Transverse colon (tissue), 4 donors: Measurements from ENCODE around the gene UBE4B. TPM values are rescaled to one million over a fixed set of nuclear protein-coding genes. Genes with fewer than 3 reads are reported as not detected.
"Not testable (repeated sequence)": the region's sequence is repeated elsewhere in the genome, so short reads cannot be mapped to it uniquely, and the experiment has no call there.

Experiments
- DNase-seq: peaks from one replicate; pipeline ENCODE4 v3.0.0-alpha.2; 2019
- H3K27ac ChIP-seq, 4 donors: fragments of 200-600 bp; sonication (generic); 2 replicates each; pipeline ENCODE4 v1.5.1; 2016 to 2018; ENCODE audit warnings: inconsistent platforms in 4 of 4
- H3K27me3 ChIP-seq: fragments of 200-600 bp; sonication (generic); 2 replicates; pipeline ENCODE4 v1.5.1; 2017; ENCODE audit warnings: inconsistent platforms
- H3K36me3 ChIP-seq, 4 donors: fragments of 200-600 bp; sonication (generic); 2 replicates each; pipeline ENCODE4 v1.5.1; 2017 to 2019; ENCODE audit warnings: inconsistent platforms in 4 of 4
- H3K4me1 ChIP-seq, 4 donors: fragments of 200-600 bp; sonication (generic); 2 replicates each; pipeline ENCODE4 v1.5.1; 2017 to 2020; ENCODE audit warnings: inconsistent platforms in 4 of 4
- H3K4me3 ChIP-seq, 4 donors: fragments of 200-600 bp; sonication (generic); 1 replicate in 1 of 4; 2 replicates in 3 of 4; pipeline versions ENCODE4 v1.5.1 to v1.6.1; 2017 to 2019; ENCODE audit warnings: inconsistent platforms in 4 of 4
- H3K9me3 ChIP-seq, 2 donors: fragments of 200-600 bp; sonication (generic); 2 replicates each; pipeline ENCODE4 v1.5.1; 2017 to 2019; ENCODE audit warnings: inconsistent platforms in 2 of 2
- EP300 ChIP-seq: sonication (generic); formaldehyde crosslinking; IDR thresholded peaks from one replicate; pipeline ENCODE4 v1.6.1; 2017; ENCODE audit warnings: antibody characterized with exemption, low read depth
- POLR2A ChIP-seq: fragments of 450-650 bp; IDR thresholded peaks from one replicate; pipeline ENCODE4 v1.6.1; 2016; ENCODE audit warnings: antibody characterized with exemption, mild to moderate bottlenecking, moderate library complexity
- POLR2AphosphoS5 ChIP-seq, 3 donors: sonication (generic); formaldehyde crosslinking; IDR thresholded peaks; one replicate each; pipeline ENCODE4 v1.6.1; 2016; ENCODE audit warnings: antibody characterized with exemption in 3 of 3
- WGBS, 2 donors: methylation state at CpG; one replicate each; pipeline ENCODE4 v1.1.5; 2018; ENCODE audit warnings: low coverage in 1 of 2; 5-methylcytosine and 5-hydroxymethylcytosine counted together
- in situ Hi-C, 4 donors: fragments of 200-750 bp; cut with MboI; loops; one replicate each; pipeline versions ENCODE4 v1.15.0 to v1.15.1; 2017; ENCODE audit warnings: low sequenced_read_pairs in 3 of 4, low pct_ligation_motif_present in 1 of 4, low pct_unique_long_range_greater_than_20kb in 1 of 4
- intact Hi-C: fragments of 100-400 bp; cut with DNase I; formaldehyde crosslinking; loops from one replicate; pipeline ENCODE4 v1.15.1; 2023; ENCODE audit warnings: low total_unique reads
- total RNA-seq, 4 donors: library from RNA; depleted of rRNA; stranded (reverse); fragments of >200 nt; gene quantifications; one replicate each; pipeline ENCODE4 v1.1.0, GENCODE V29; 2016
- TF ChIP-seq, protein P1 (sequence below), 5 experiments: fragments of 200-600 bp in 3 of 5; fragments of 450-650 bp in 2 of 5; sonication (generic) in 3 of 5; IDR thresholded peaks; 1 replicate in 2 of 5; 2 replicates in 3 of 5; pipeline ENCODE4 v1.5.1; 2016 to 2017; ENCODE audit warnings: antibody characterized with exemption in 5 of 5, inconsistent platforms in 3 of 5, mild to moderate bottlenecking in 2 of 5, moderate library complexity in 1 of 5

UBE4B gene
- total RNA-seq, 4 donors from 2014 or later = 35.1 to 145 (median 78.7) TPM

DNA sequence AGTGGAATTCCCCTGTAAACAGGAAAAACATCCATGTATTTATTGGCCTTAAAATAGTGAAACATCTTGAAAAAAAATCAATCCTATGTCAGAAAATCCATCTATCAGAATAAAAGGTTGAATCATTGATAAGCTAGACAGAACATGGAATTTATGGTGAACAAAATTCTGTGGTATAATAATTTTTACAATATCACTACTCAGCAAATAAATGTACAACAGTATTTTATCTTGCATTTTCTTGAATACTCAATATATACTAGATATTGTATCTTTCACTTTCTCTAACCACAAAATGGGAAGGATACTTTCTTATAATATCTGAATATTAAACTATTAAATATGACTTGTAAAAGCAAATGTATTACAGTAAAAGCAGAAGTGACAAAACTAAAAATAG lies 5.7 kb upstream of the UBE4B start:
- no peaks in the 10 kb centered on the region for H3K9me3 ChIP-seq
- in situ Hi-C loops = loop anchor here in 2 of 4 donors (10.0 kb wide), 1 partner anchor 152 kb away; no protein-coding TSS in a partner anchor
- TF ChIP-seq, protein P1, sequence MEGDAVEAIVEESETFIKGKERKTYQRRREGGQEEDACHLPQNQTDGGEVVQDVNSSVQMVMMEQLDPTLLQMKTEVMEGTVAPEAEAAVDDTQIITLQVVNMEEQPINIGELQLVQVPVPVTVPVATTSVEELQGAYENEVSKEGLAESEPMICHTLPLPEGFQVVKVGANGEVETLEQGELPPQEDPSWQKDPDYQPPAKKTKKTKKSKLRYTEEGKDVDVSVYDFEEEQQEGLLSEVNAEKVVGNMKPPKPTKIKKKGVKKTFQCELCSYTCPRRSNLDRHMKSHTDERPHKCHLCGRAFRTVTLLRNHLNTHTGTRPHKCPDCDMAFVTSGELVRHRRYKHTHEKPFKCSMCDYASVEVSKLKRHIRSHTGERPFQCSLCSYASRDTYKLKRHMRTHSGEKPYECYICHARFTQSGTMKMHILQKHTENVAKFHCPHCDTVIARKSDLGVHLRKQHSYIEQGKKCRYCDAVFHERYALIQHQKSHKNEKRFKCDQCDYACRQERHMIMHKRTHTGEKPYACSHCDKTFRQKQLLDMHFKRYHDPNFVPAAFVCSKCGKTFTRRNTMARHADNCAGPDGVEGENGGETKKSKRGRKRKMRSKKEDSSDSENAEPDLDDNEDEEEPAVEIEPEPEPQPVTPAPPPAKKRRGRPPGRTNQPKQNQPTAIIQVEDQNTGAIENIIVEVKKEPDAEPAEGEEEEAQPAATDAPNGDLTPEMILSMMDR (IDR thresholded peaks at IDR 0.05) = no peak
- TF ChIP-seq POLR2A (no peak), EP300 (no peak), POLR2AphosphoS5 (IDR thresholded peaks at IDR 0.05) (no peak)
- no peak for DNase-seq
- H3K4me3 ChIP-seq = no peak overlapping the region
- no peaks in the 10 kb centered on the region for H3K27me3 ChIP-seq
- H3K36me3 ChIP-seq = no peaks in the 10 kb centered on the region
- peaks cover 0 to 2% (median under 1%) of the 10 kb centered on the region in 4 donors for H3K4me1 ChIP-seq
- intact Hi-C loops = no loop called here
- no peak overlapping the region for H3K27ac ChIP-seq

DNA sequence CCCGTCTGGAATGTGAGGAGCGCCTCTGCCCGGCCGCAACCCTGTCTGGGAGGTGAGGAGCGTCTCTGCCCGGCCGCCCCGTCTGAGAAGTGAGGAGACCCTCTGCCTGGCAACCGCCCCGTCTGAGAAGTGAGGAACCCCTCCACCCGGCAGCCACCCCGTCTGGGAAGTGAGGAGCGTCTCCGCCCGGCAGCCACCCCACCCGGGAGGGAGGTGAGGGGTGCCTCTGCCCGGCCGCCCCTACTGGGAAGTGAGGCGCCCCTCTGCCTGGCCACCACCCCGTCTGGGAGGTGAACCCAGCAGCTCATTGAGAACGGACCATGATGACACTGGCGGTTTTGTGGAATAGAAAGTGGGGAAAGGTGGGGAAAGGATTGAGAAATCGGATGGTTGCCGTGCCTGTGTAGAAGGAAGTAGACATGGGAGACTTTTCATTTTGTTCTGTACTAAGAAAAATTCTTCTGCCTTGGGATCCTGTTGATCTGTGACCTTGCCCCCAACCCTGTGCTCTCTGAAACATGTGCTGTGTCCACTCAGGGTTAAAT lies 3.7 kb upstream of the UBE4B start:
- H3K27ac ChIP-seq, H3K9me3 ChIP-seq, intact Hi-C loops, DNase-seq, H3K36me3 ChIP-seq, H3K4me3 ChIP-seq, H3K27me3 ChIP-seq: not testable (repeated sequence)
- 86% methylated on average over 19 of the region's 24 CpGs; no CpG with 5 or more reads in 1 of the 2 donors for WGBS, 2 donors
- in situ Hi-C loops = loop anchor here in 2 of 4 donors (10.0 kb wide), 1 partner anchor 154 kb away; no protein-coding TSS in a partner anchor
- peaks cover 0 to 11% (median 6%) of the 10 kb centered on the region in 4 donors for H3K4me1 ChIP-seq

DNA sequence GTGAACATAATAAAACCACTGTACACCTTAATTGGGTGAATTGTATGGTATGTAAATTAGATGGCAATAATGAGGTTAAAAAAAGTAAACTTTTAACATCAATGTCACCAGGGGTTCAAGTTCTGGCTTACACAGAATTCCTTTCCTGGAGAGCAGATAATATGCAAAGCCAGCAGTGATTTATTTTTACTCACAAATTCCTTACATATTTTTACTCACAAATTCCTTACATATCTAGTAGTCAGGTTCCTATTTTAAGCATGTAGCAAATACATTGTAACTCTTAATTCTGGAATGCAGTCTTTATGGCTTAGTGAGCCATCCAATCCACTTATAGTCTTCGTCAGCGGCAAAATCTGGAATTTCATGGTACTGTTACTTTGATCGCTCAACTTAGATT lies 1.3 kb upstream of the UBE4B start:
- no peak overlapping the region for H3K27ac ChIP-seq
- intact Hi-C loops = no loop called here
- in situ Hi-C loops = loop anchor here in 1 of 4 donors (10.0 kb wide), 1 partner anchor 77 kb away; no protein-coding TSS in a partner anchor
- no peaks in the 10 kb centered on the region for H3K27me3 ChIP-seq
- 91 to 95% methylated on average over 3 of the region's 3 CpGs for WGBS, 2 donors
- H3K9me3 ChIP-seq = no peaks in the 10 kb centered on the region
- DNase-seq = no peak
- H3K36me3 ChIP-seq = no peaks in the 10 kb centered on the region
- no peak overlapping the region for H3K4me3 ChIP-seq
- H3K4me1 ChIP-seq = peaks cover 4 to 31% (median 20%) of the 10 kb centered on the region in 4 donors
- TF ChIP-seq EP300 = no peak

DNA sequence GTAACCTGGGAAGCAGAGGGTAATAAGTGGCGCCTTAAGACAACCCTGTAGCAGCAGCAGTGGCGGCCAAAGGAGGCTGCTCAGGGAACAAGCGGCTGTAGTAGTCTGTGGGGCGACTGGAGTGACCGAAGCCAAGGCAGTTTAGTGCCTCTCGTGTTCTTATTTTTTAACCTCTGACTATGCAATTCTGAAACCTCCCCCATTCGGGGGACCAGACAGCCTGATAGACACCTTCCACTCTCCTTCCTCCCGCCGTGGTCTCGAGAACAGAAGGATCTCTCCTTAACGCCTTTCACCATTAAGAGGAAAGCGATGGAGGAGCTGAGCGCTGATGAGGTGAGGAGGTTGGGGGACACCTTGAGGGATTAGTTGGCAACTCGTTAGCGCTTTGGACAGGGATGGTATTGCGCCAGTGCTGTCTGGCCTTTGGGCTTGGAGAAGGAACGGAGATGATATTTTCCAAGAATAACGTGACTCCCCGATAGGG lies 644 bp downstream of the UBE4B start:
- peak overlapping the region; percentile 50 to 98 (median 79) for H3K4me3 ChIP-seq
- in situ Hi-C loops = loop anchor here in 1 of 4 donors (10.0 kb wide), 1 partner anchor 79 kb away; no protein-coding TSS in a partner anchor
- intact Hi-C loops = no loop called here
- peak; percentile 25 for DNase-seq
- H3K27me3 ChIP-seq = no peaks in the 10 kb centered on the region
- H3K4me1 ChIP-seq = peaks cover 4 to 31% (median 20%) of the 10 kb centered on the region in 4 donors
- TF ChIP-seq POLR2AphosphoS5 (IDR thresholded peaks at IDR 0.05) (no peak), POLR2A (no peak)
- TF ChIP-seq, protein P1 (IDR thresholded peaks at IDR 0.05) = peak in 1 of 5 experiments; percentile 34
- no peaks in the 10 kb centered on the region for H3K9me3 ChIP-seq
- peaks cover 0 to 7% (median 3%) of the 10 kb centered on the region in 4 donors for H3K36me3 ChIP-seq
- 0 to 1% methylated on average over 6 to 19 of the region's 19 CpGs for WGBS, 2 donors
- peak overlapping the region; percentile 95 to 98 (median 95) for H3K27ac ChIP-seq

DNA sequence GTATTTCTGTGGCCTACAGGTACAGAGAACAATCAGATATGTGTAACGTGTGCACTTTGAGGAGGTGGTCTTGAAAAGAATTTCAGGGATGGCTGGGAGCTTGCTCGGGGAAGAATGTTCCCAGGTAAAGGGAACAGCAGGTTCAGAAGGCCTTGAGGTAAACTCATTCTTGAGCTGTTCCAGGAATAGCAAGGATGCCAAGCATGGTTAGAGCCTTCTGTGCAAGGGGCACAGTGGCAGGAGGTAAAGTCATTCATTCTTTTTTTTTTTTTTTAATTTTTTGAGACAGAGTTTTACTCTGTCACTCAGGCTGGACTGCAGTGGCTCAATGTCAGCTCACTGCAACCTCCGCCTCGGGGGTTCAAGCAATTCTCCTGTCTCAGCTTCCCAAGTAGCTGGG lies 10.0 kb downstream of the UBE4B start:
- Histone ChIP-seq H3K4me1 (peaks cover 5 to 23% (median 15%) of the 10 kb centered on the region in 4 donors), H3K36me3 (peaks cover 0 to 8% (median 3%) of the 10 kb centered on the region in 4 donors), H3K27me3 (no peaks in the 10 kb centered on the region), H3K27ac (no peak overlapping the region), H3K4me3 (no peak overlapping the region), H3K9me3 (no peaks in the 10 kb centered on the region)
- intact Hi-C loops (no loop called here), in situ Hi-C loops (no loop called here)
- DNase-seq = no peak
- 95 to 100% methylated on average over 1 to 4 of the region's 4 CpGs for WGBS, 2 donors
- TF ChIP-seq POLR2AphosphoS5 (IDR thresholded peaks at IDR 0.05) = no peak
- TF ChIP-seq, protein P1 (IDR thresholded peaks at IDR 0.05) = no peak
